Measurements from ENCODE around the gene GRAMD2B. TPM values are rescaled to one million over a fixed set of nuclear protein-coding genes. Genes with fewer than 3 reads are reported as not detected.

GRAMD2B gene
- total RNA-seq, 4 donors from 2014 or later, result 38.0 to 165 (median 129) TPM

DNA sequence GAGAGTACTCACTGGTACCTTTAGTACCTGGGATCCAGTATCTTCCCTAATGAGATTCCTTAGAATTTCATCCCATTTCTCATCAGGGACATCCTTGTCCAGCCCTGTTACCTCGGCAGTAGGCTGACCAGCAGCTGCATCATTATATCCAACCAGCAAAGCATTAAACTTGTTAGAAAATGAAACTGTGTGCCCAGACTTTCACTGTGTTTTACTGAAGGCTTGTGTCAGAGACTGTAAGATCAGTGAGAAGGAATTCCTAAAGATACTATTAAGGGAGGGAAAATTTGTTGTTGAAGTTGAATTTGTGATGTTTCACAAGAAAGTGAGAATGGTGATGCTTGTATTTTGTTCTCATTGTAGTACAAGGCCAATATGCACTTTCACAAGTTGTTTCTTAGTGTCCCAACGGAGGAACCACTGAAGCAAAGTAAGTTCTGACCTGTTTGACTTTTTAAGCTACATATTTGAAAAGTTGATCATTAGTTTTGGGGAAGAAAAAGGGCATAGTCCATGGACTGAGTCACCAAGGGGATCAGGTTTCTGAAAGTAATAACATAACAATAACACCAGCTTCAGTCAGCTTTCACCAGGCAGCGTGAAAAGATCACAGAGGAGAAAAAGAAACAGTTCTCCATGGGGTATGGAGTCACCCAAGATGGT lies 48.8 kb downstream of the GRAMD2B start:
- H3K27me3 ChIP-seq, result no peaks in the 10 kb centered on the region
- peaks cover 0 to 71% (median 0%) of the 10 kb centered on the region in 3 donors for H3K36me3 ChIP-seq
- no peaks in the 10 kb centered on the region for H3K9me3 ChIP-seq
- peaks cover 0 to 7% (median 0%) of the 10 kb centered on the region in 4 donors for H3K4me1 ChIP-seq
- TF ChIP-seq, protein P1, sequence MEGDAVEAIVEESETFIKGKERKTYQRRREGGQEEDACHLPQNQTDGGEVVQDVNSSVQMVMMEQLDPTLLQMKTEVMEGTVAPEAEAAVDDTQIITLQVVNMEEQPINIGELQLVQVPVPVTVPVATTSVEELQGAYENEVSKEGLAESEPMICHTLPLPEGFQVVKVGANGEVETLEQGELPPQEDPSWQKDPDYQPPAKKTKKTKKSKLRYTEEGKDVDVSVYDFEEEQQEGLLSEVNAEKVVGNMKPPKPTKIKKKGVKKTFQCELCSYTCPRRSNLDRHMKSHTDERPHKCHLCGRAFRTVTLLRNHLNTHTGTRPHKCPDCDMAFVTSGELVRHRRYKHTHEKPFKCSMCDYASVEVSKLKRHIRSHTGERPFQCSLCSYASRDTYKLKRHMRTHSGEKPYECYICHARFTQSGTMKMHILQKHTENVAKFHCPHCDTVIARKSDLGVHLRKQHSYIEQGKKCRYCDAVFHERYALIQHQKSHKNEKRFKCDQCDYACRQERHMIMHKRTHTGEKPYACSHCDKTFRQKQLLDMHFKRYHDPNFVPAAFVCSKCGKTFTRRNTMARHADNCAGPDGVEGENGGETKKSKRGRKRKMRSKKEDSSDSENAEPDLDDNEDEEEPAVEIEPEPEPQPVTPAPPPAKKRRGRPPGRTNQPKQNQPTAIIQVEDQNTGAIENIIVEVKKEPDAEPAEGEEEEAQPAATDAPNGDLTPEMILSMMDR (IDR thresholded peaks at IDR 0.05), result no peak
- TF ChIP-seq POLR2A (IDR thresholded peaks at IDR 0.05), result no peak
- H3K4me3 ChIP-seq, result no peak overlapping the region
- DNase-seq, result no peak
- no peak overlapping the region for H3K27ac ChIP-seq

DNA sequence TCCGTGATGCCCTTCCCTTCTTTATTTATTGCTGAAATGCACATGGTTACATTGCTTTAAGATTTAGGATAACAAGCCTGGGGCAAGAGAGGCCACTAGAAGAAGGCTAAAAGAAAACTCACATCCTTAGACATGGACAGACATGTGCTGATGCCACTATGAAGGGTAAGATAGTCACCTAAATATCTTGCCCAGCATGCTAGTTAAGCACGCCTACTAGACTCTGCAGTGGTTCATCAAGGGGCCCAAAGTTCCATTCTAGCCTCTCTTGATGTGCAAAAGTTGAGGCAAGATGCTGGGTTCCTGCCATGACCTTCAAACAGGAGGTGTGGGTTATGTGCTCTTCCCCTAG lies 49.3 kb downstream of the GRAMD2B start:
- Histone ChIP-seq H3K9me3 (no peaks in the 10 kb centered on the region), H3K4me1 (peaks cover 0 to 7% (median 0%) of the 10 kb centered on the region in 4 donors), H3K27me3 (no peaks in the 10 kb centered on the region), H3K4me3 (no peak overlapping the region), H3K27ac (no peak overlapping the region), H3K36me3 (peaks cover 0 to 66% (median 0%) of the 10 kb centered on the region in 3 donors)
- DNase-seq, result no peak
- TF ChIP-seq, protein P1 (IDR thresholded peaks at IDR 0.05), result no peak
- no peak for TF ChIP-seq POLR2A (IDR thresholded peaks at IDR 0.05)

DNA sequence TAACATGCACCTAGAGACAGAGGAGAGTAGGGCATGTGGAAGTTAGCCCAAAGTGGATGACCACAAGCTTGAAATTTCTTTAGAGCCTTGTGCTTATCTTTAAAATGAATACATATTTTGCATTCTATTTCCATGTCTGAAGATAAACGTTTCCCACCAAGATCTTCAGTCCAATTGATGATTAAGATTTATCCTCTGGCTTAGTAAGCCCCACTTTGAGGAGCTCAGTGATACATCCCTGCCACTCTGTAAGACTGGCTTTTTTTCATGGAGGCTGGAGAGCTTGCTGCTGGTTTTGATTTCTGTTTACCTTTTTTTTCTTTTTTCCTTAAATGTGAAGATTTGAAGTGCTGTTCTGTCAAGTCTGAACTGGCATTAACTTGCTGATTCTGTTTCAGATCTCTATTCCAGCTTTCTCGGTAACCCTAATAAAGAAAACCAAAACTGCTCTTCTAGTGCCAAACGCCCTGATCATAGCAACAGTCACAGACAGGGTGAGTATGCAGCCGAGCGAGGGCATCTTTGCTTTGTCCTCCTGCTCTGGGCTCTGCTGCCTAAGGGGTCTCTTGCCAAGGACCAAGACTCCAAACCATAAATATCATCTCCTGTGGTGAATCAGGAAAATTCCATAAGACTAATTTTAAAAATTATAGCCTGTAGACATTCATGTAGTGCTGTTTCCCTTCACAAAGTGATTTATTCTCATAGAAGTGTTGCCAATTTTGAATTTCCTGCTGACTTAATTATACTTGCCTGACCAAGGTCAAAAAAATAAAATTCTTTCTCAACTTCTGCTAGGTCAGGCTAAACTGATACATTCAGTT lies 54.3 kb downstream of the GRAMD2B start:
- no peak overlapping the region for H3K4me3 ChIP-seq
- no peak for TF ChIP-seq POLR2A (IDR thresholded peaks at IDR 0.05)
- TF ChIP-seq, protein P1 (IDR thresholded peaks at IDR 0.05), result no peak
- H3K4me1 ChIP-seq, result no peaks in the 10 kb centered on the region
- no peaks in the 10 kb centered on the region for H3K9me3 ChIP-seq
- H3K36me3 ChIP-seq, result peaks cover 0 to 64% (median 0%) of the 10 kb centered on the region in 3 donors
- H3K27me3 ChIP-seq, result no peaks in the 10 kb centered on the region
- no peak for DNase-seq
- peak overlapping the region in 1 of 4 donors; percentile 8 for H3K27ac ChIP-seq

DNA sequence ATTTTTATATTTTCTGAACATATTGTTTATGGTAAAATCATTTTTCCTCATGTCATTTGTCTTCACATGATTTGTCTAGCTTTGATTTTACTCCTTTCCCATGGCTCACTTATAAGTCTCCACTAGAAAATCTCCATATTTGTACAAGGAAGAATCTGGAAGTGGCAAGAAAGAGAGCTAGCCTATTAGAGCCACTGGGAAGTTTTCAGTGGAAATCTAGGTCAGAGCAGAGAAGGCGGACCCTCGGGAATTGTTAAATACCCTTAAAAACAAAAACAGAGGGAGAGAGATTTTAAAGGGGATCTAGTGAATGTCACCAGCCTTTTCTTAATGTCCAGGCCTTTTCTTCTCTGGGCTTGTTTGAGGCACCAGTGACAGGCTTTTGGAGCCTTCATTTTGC lies 56.6 kb downstream of the GRAMD2B start:
- Histone ChIP-seq H3K27me3 (no peaks in the 10 kb centered on the region), H3K9me3 (no peaks in the 10 kb centered on the region), H3K4me1 (no peaks in the 10 kb centered on the region), H3K4me3 (no peak overlapping the region), H3K27ac (no peak overlapping the region), H3K36me3 (peaks cover 0 to 76% (median 0%) of the 10 kb centered on the region in 3 donors)
- no peak for DNase-seq
- no peak for TF ChIP-seq POLR2A (IDR thresholded peaks at IDR 0.05)
- TF ChIP-seq, protein P1 (IDR thresholded peaks at IDR 0.05), result no peak

DNA sequence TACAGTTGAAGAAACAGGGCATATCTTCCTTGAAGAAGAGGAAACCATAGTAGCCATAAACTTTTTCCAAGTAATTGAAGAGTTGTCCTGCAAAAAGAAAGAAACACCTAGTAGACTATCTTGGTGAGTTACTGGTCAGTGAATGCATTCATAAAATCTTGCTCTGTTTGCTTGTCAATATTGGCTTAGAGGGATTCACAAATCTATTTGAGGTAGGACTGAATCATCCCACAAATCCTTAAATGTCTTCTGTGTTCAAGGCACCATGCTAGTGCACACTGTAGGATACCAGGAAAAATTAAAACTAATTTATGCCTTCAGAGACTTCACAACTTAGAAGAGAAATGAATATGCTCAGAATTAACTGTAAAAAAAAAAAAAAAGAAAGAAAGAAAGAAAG lies 57.6 kb downstream of the GRAMD2B start:
- TF ChIP-seq, protein P1 (IDR thresholded peaks at IDR 0.05), result no peak
- no peak for TF ChIP-seq POLR2A (IDR thresholded peaks at IDR 0.05)
- no peaks in the 10 kb centered on the region for H3K9me3 ChIP-seq
- H3K36me3 ChIP-seq, result peaks cover 0 to 76% (median 0%) of the 10 kb centered on the region in 3 donors
- H3K27ac ChIP-seq, result no peak overlapping the region
- no peaks in the 10 kb centered on the region for H3K4me1 ChIP-seq
- DNase-seq, result no peak
- no peak overlapping the region for H3K4me3 ChIP-seq
- H3K27me3 ChIP-seq, result no peaks in the 10 kb centered on the region

All from Peyer's patch (tissue), 4 donors.